Neural cell (in vitro differentiated cells): ENCODE measurements around the gene KISS1R. TPM values are rescaled to one million over a fixed set of nuclear protein-coding genes. Genes with fewer than 3 reads are reported as not detected.
"Not testable (repeated sequence)": the region's sequence is repeated elsewhere in the genome, so short reads cannot be mapped to it uniquely, and the experiment has no call there.

ENCODE experiments used
- H2AFZ ChIP-seq: fragments of 200-600, 300-800 bp; sonication (generic), shearing (Covaris generic); 2 replicates; pipeline ENCODE4 v1.6.0; 2014; ENCODE audit warnings: low read depth, mild to moderate bottlenecking, antibody characterized with exemption, low read length, moderate library complexity
- H3F3A ChIP-seq: fragments of 200-600 bp; shearing (Covaris generic); 2 replicates; pipeline ENCODE4 v1.6.1; 2016; ENCODE audit warnings: mild to moderate bottlenecking, moderate library complexity, mixed read lengths, antibody characterized with exemption, low read length; ENCODE audit not compliant: insufficient read depth, poor library complexity, severe bottlenecking
- H3K27ac ChIP-seq: fragments of 200-600, 300-800 bp; sonication (generic), shearing (Covaris generic); 2 replicates; pipeline ENCODE4 v1.5.1; 2014; ENCODE audit warnings: mild to moderate bottlenecking, low read length, moderate library complexity
- H3K27me3 ChIP-seq: fragments of 300-800, 200-600 bp; sonication (generic), shearing (Covaris generic); 2 replicates; pipeline ENCODE4 v1.6.0; 2014; ENCODE audit warnings: mild to moderate bottlenecking, low read depth, low read length, moderate library complexity; ENCODE audit not compliant: insufficient read depth
- H3K36me3 ChIP-seq: fragments of 300-800, 200-600 bp; sonication (generic), shearing (Covaris generic); 2 replicates; pipeline ENCODE4 v1.5.1; 2014; ENCODE audit warnings: mild to moderate bottlenecking, antibody characterized with exemption, low read length, moderate library complexity; ENCODE audit not compliant: insufficient read depth
- H3K4me2 ChIP-seq: fragments of 300-800, 200-600 bp; sonication (generic), shearing (Covaris generic); 2 replicates; pipeline ENCODE4 v1.6.0; 2014; ENCODE audit warnings: mild to moderate bottlenecking, low read length
- H3K4me3 ChIP-seq: fragments of 300-800, 200-600 bp; sonication (generic), shearing (Covaris generic); 2 replicates; pipeline ENCODE4 v1.5.1; 2014; ENCODE audit warnings: mild to moderate bottlenecking, low read length, moderate library complexity
- H3K79me2 ChIP-seq: fragments of 200-600 bp; shearing (Covaris generic); replicated peaks from 2 replicates; pipeline ENCODE4 v1.6.0; 2014; ENCODE audit warnings: mild to moderate bottlenecking, low read length, moderate library complexity; ENCODE audit not compliant: insufficient read depth
- H3K9ac ChIP-seq: fragments of 300-800, 200-600 bp; sonication (generic), shearing (Covaris generic); 2 replicates; pipeline ENCODE4 v1.6.1; 2016; ENCODE audit warnings: mild to moderate bottlenecking, low read length, mixed read lengths
- H3K9me2 ChIP-seq: fragments of 200-600 bp; shearing (Covaris generic); 2 replicates; pipeline ENCODE4 v1.6.1; 2016; ENCODE audit warnings: mild to moderate bottlenecking, low read length, mixed read lengths; ENCODE audit not compliant: insufficient read depth
- H3K9me3 ChIP-seq: fragments of 200-600, 300-800 bp; sonication (generic), shearing (Covaris generic); 2 replicates; pipeline ENCODE4 v1.6.1; 2016; ENCODE audit warnings: mild to moderate bottlenecking, mixed run types, low read length, moderate library complexity, mixed read lengths
- H4K20me1 ChIP-seq: fragments of 200-600 bp; shearing (Covaris generic); 2 replicates; pipeline ENCODE4 v1.6.1; 2016; ENCODE audit warnings: mild to moderate bottlenecking, mixed run types; ENCODE audit not compliant: insufficient read depth
- EP300 ChIP-seq: fragments of 450-650 bp; conservative IDR thresholded peaks from 2 replicates; pipeline ENCODE4 v1.6.1; 2014; ENCODE audit warnings: antibody characterized with exemption, mild to moderate bottlenecking, moderate library complexity; ENCODE audit not compliant: poor library complexity, severe bottlenecking
- EZH2 ChIP-seq: fragments of 200-600, 300-800 bp; shearing (Covaris generic), sonication (generic); IDR thresholded peaks from 2 replicates; pipeline ENCODE4 v1.6.1; 2014; ENCODE audit warnings: antibody characterized with exemption, low read length, borderline replicate concordance, mild to moderate bottlenecking; ENCODE audit not compliant: insufficient read depth, poor library complexity, severe bottlenecking
- MXI1 ChIP-seq: fragments of 450-650 bp; conservative IDR thresholded peaks from 2 replicates; pipeline ENCODE4 v1.6.1; 2014; ENCODE audit warnings: antibody characterized with exemption, mild to moderate bottlenecking; ENCODE audit not compliant: poor library complexity, severe bottlenecking
- POLR2AphosphoS5 ChIP-seq: IDR thresholded peaks from 2 replicates; pipeline ENCODE4 v1.6.1; 2012
- RAD21 ChIP-seq: fragments of 450-650 bp; conservative IDR thresholded peaks from 2 replicates; pipeline ENCODE4 v1.6.1; 2014; ENCODE audit warnings: antibody characterized with exemption, mild to moderate bottlenecking, moderate library complexity
- SMC3 ChIP-seq: fragments of 450-650 bp; conservative IDR thresholded peaks from 2 replicates; pipeline ENCODE4 v1.6.1; 2014; ENCODE audit warnings: antibody characterized with exemption, mild to moderate bottlenecking, moderate library complexity; ENCODE audit not compliant: poor library complexity
- TAF1 ChIP-seq: IDR thresholded peaks from 2 replicates; pipeline ENCODE4 v1.6.1; 2012; ENCODE audit warnings: low read depth
- polyA plus RNA-seq: library from polyadenylated mRNA; depleted of rRNA; stranded (reverse); fragments of >200 nt; gene quantifications from 2 replicates; pipeline ENCODE4 v1.2.3, GENCODE V29; 2014
- TF ChIP-seq, protein P1 (sequence below): IDR thresholded peaks from 2 replicates; pipeline ENCODE4 v1.6.1; 2012; ENCODE audit warnings: borderline replicate concordance
- TF ChIP-seq, protein P2 (sequence below): fragments of 450-650 bp; IDR thresholded peaks from 2 replicates; pipeline ENCODE4 v1.5.1; 2014; ENCODE audit warnings: antibody characterized with exemption, mild to moderate bottlenecking, moderate library complexity; ENCODE audit not compliant: poor library complexity, severe bottlenecking

Gene KISS1R
- polyA plus RNA-seq, 1 donor from 2014 or later = 5.4 TPM

- Histone ChIP-seq H3K27ac (no peak overlapping the region), H4K20me1 (no peaks in the 10 kb centered on the region), H3K27me3 (no peaks in the 10 kb centered on the region), H3K4me3 (no peak overlapping the region), H2AFZ (no peak overlapping the region), H3K36me3 (peaks cover 5% of the 10 kb centered on the region), H3F3A (no peaks in the 10 kb centered on the region), H3K9me2 (no peaks in the 10 kb centered on the region), H3K9ac (no peak overlapping the region), H3K79me2 (no peaks in the 10 kb centered on the region), H3K9me3 (no peaks in the 10 kb centered on the region), H3K4me2 (no peak overlapping the region)
- TF ChIP-seq SMC3 (no peak), POLR2AphosphoS5 (no peak), RAD21 (no peak), EZH2 (no peak), MXI1 (no peak), EP300 (no peak), TAF1 (no peak)
- TF ChIP-seq, protein P1, sequence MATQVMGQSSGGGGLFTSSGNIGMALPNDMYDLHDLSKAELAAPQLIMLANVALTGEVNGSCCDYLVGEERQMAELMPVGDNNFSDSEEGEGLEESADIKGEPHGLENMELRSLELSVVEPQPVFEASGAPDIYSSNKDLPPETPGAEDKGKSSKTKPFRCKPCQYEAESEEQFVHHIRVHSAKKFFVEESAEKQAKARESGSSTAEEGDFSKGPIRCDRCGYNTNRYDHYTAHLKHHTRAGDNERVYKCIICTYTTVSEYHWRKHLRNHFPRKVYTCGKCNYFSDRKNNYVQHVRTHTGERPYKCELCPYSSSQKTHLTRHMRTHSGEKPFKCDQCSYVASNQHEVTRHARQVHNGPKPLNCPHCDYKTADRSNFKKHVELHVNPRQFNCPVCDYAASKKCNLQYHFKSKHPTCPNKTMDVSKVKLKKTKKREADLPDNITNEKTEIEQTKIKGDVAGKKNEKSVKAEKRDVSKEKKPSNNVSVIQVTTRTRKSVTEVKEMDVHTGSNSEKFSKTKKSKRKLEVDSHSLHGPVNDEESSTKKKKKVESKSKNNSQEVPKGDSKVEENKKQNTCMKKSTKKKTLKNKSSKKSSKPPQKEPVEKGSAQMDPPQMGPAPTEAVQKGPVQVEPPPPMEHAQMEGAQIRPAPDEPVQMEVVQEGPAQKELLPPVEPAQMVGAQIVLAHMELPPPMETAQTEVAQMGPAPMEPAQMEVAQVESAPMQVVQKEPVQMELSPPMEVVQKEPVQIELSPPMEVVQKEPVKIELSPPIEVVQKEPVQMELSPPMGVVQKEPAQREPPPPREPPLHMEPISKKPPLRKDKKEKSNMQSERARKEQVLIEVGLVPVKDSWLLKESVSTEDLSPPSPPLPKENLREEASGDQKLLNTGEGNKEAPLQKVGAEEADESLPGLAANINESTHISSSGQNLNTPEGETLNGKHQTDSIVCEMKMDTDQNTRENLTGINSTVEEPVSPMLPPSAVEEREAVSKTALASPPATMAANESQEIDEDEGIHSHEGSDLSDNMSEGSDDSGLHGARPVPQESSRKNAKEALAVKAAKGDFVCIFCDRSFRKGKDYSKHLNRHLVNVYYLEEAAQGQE = no peak
- TF ChIP-seq, protein P2, sequence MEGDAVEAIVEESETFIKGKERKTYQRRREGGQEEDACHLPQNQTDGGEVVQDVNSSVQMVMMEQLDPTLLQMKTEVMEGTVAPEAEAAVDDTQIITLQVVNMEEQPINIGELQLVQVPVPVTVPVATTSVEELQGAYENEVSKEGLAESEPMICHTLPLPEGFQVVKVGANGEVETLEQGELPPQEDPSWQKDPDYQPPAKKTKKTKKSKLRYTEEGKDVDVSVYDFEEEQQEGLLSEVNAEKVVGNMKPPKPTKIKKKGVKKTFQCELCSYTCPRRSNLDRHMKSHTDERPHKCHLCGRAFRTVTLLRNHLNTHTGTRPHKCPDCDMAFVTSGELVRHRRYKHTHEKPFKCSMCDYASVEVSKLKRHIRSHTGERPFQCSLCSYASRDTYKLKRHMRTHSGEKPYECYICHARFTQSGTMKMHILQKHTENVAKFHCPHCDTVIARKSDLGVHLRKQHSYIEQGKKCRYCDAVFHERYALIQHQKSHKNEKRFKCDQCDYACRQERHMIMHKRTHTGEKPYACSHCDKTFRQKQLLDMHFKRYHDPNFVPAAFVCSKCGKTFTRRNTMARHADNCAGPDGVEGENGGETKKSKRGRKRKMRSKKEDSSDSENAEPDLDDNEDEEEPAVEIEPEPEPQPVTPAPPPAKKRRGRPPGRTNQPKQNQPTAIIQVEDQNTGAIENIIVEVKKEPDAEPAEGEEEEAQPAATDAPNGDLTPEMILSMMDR = no peak
Observed at GRCh38 chr19:876780-877314, 40.3 kb upstream of the KISS1R start.

DNA sequence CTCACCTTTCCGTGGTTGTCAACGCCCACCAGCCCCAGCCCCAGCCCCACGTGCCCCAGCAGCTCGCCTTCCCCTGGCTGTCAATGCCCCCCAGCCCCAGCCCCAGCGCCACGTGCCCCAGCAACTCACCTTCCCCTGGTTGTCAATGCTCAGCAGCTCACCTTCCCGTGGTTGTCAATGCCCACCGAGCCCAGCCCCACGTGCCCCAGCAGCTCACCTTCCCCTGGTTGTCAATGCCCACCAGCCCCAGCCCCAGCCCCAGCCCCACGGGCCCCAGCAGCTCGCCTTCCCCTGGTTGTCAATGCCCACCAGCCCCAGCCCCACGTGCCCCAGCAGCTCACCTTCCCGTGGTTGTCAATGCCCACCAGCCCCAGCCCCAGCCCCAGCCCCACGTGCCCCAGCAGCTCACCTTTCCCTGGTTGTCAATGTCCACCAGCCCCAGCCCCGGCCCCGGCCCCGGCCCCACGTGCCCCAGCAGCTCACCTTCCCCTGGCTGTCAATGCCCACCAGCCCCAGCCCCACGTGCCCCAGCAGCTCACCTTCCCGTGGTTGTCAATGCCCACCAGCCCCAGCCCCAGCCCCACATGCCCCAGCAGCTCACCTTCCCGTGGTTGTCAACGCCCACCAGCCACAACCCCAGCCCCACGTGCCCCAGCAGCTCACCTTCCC, 39.0 kb upstream of the KISS1R start:
- H3K4me2 ChIP-seq, H3K27ac ChIP-seq, H4K20me1 ChIP-seq, H2AFZ ChIP-seq, H3K36me3 ChIP-seq, H3K27me3 ChIP-seq, H3K9ac ChIP-seq, H3F3A ChIP-seq, H3K9me3 ChIP-seq, H3K9me2 ChIP-seq, H3K79me2 ChIP-seq, H3K4me3 ChIP-seq: not testable (repeated sequence)

GRCh38 chr19:878751-879561, 38.2 kb upstream of the KISS1R start:
- H3K36me3 ChIP-seq, H3K4me3 ChIP-seq, H2AFZ ChIP-seq, H3K79me2 ChIP-seq, H4K20me1 ChIP-seq, H3F3A ChIP-seq, H3K27me3 ChIP-seq, H3K9me2 ChIP-seq, H3K4me2 ChIP-seq, H3K9me3 ChIP-seq, H3K9ac ChIP-seq, H3K27ac ChIP-seq: not testable (repeated sequence)
